MM.1S (cell line): ENCODE data around the gene GNAQ.

Experiments used
- DNase-seq: peaks from one replicate; pipeline ENCODE4 v3.0.0-alpha.2; 2015
- H2AFZ ChIP-seq: fragments of 300-600 bp; sonication (generic); 2 replicates; pipeline ENCODE4 v1.6.0; 2016; ENCODE audit warnings: antibody characterized with exemption, low read length
- H3F3A ChIP-seq: fragments of 300-600 bp; sonication (generic); 2 replicates; pipeline ENCODE4 v1.6.1; 2016; ENCODE audit warnings: mild to moderate bottlenecking, antibody characterized with exemption, low read length, moderate library complexity, mixed read lengths; ENCODE audit not compliant: insufficient read depth
- H3K27ac ChIP-seq: fragments of 300-600 bp; sonication (generic); 2 replicates; pipeline ENCODE4 v1.5.1; 2016; ENCODE audit warnings: mild to moderate bottlenecking, low read length
- H3K27me3 ChIP-seq: fragments of 300-600 bp; sonication (generic); replicated peaks from 2 replicates; pipeline ENCODE4 v1.6.0; 2016; ENCODE audit warnings: low read length; ENCODE audit not compliant: insufficient read depth
- H3K36me3 ChIP-seq: fragments of 300-600 bp; sonication (generic); replicated peaks from 2 replicates; pipeline ENCODE4 v1.6.1; 2016; ENCODE audit warnings: mild to moderate bottlenecking, low read length, mixed read lengths; ENCODE audit not compliant: insufficient read depth
- H3K4me1 ChIP-seq: fragments of 300-600 bp; sonication (generic); 2 replicates; pipeline ENCODE4 v1.6.1; 2016; ENCODE audit warnings: low read length, mixed read lengths
- H3K4me2 ChIP-seq: fragments of 300-600 bp; sonication (generic); 2 replicates; pipeline ENCODE4 v1.6.0; 2016; ENCODE audit warnings: low read depth, low read length
- H3K4me3 ChIP-seq: fragments of 300-600 bp; sonication (generic); 2 replicates; pipeline ENCODE4 v1.5.1; 2016; ENCODE audit warnings: low read length, mixed read lengths
- H3K79me2 ChIP-seq: fragments of 300-600 bp; sonication (generic); 2 replicates; pipeline ENCODE4 v1.6.1; 2016; ENCODE audit warnings: mixed run types, low read length, mixed read lengths
- H3K9ac ChIP-seq: fragments of 300-600 bp; sonication (generic); 2 replicates; pipeline ENCODE4 v1.6.1; 2016; ENCODE audit warnings: low read length, mixed read lengths
- H3K9me2 ChIP-seq: fragments of 300-600 bp; sonication (generic); replicated peaks from 2 replicates; pipeline ENCODE4 v1.6.1; 2016; ENCODE audit warnings: mild to moderate bottlenecking, low read length, mixed read lengths; ENCODE audit not compliant: insufficient read depth
- H3K9me3 ChIP-seq: fragments of 300-600 bp; sonication (generic); replicated peaks from 2 replicates; pipeline ENCODE4 v1.6.1; 2016; ENCODE audit warnings: mild to moderate bottlenecking, low read length, mixed read lengths; ENCODE audit not compliant: insufficient read depth
- H4K20me1 ChIP-seq: fragments of 300-600 bp; sonication (generic); 2 replicates; pipeline ENCODE4 v1.6.1; 2016; ENCODE audit warnings: mild to moderate bottlenecking, low read length, moderate library complexity, mixed read lengths; ENCODE audit not compliant: insufficient read depth
- EZH2 ChIP-seq: fragments of 300-600 bp; sonication (generic); optimal IDR thresholded peaks from 2 replicates; pipeline ENCODE3; 2017; ENCODE audit warnings: low read depth, mild to moderate bottlenecking, antibody characterized with exemption, low read length, mixed read lengths
- EZH2phosphoT487 ChIP-seq: fragments of 300-600 bp; sonication (generic); IDR thresholded peaks from 2 replicates; pipeline ENCODE4 v1.6.1; 2018; ENCODE audit warnings: antibody characterized with exemption, low read length
- TF ChIP-seq, protein P1 (sequence below): fragments of 300-600 bp; sonication (generic); IDR thresholded peaks from 2 replicates; pipeline ENCODE4 v1.5.1; 2016; ENCODE audit warnings: antibody characterized with exemption, low read length, mixed read lengths

GNAQ gene

GRCh38 chr9:77672183-77672582 lies 359.4 kb downstream of the GNAQ start:
- H3K4me3 ChIP-seq, result no peak overlapping the region
- H3K9me3 ChIP-seq, result no peaks in the 10 kb centered on the region
- H3K9me2 ChIP-seq, result no peaks in the 10 kb centered on the region
- H3K9ac ChIP-seq, result no peak overlapping the region
- no peaks in the 10 kb centered on the region for H3K27me3 ChIP-seq
- TF ChIP-seq, protein P1, sequence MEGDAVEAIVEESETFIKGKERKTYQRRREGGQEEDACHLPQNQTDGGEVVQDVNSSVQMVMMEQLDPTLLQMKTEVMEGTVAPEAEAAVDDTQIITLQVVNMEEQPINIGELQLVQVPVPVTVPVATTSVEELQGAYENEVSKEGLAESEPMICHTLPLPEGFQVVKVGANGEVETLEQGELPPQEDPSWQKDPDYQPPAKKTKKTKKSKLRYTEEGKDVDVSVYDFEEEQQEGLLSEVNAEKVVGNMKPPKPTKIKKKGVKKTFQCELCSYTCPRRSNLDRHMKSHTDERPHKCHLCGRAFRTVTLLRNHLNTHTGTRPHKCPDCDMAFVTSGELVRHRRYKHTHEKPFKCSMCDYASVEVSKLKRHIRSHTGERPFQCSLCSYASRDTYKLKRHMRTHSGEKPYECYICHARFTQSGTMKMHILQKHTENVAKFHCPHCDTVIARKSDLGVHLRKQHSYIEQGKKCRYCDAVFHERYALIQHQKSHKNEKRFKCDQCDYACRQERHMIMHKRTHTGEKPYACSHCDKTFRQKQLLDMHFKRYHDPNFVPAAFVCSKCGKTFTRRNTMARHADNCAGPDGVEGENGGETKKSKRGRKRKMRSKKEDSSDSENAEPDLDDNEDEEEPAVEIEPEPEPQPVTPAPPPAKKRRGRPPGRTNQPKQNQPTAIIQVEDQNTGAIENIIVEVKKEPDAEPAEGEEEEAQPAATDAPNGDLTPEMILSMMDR, result no peak
- TF ChIP-seq EZH2phosphoT487 (no peak), EZH2 (no peak)
- H3K4me2 ChIP-seq, result no peak overlapping the region
- no peak overlapping the region for H2AFZ ChIP-seq
- H3K79me2 ChIP-seq, result no peaks in the 10 kb centered on the region
- no peak overlapping the region for H3K27ac ChIP-seq
- no peaks in the 10 kb centered on the region for H4K20me1 ChIP-seq
- H3F3A ChIP-seq, result no peaks in the 10 kb centered on the region
- no peaks in the 10 kb centered on the region for H3K4me1 ChIP-seq
- H3K36me3 ChIP-seq, result no peaks in the 10 kb centered on the region
- no peak for DNase-seq

- Histone ChIP-seq H2AFZ (no peak overlapping the region), H3K27ac (no peak overlapping the region), H3F3A (no peaks in the 10 kb centered on the region), H3K9me3 (no peaks in the 10 kb centered on the region), H4K20me1 (no peaks in the 10 kb centered on the region), H3K9me2 (no peaks in the 10 kb centered on the region), H3K9ac (no peak overlapping the region), H3K27me3 (no peaks in the 10 kb centered on the region), H3K4me3 (no peak overlapping the region), H3K79me2 (no peaks in the 10 kb centered on the region), H3K4me1 (no peaks in the 10 kb centered on the region), H3K4me2 (no peak overlapping the region), H3K36me3 (no peaks in the 10 kb centered on the region)
- no peak for DNase-seq
- TF ChIP-seq EZH2, result no peak
- TF ChIP-seq, protein P1, result no peak
- no peak for TF ChIP-seq EZH2phosphoT487
These were observed 364.5 kb downstream of the GNAQ start for GRCh38 chr9:77667151-77667550.
